GM12878 (cell line): ENCODE data around the gene OPRL1. TPM values are rescaled to one million over a fixed set of nuclear protein-coding genes. Genes with fewer than 3 reads are reported as not detected.

Experiments used
- ATAC-seq: fragments of 200-7000 bp; cut with Tn5 transposase; 3 replicates; pipeline ENCODE4 v1.9.1; 2020; ENCODE audit warnings: mild to moderate bottlenecking, moderate library complexity
- BruUV-seq: library from RNA; stranded (reverse); fragments of 400-500 nt; replicated peaks from 2 replicates; lab custom pipeline; 2021; lab: Mats Ljungman, UMichigan
- CTCF ChIA-PET: fragments of 300-600 bp; sonication (Branson Sonifier 250); formaldehyde crosslinking; extraction: SDS; loops from one replicate; lab custom pipeline; 2021; ENCODE audit warnings: inconsistent platforms; lab: Yijun Ruan, JAX
- POLR2A ChIA-PET: fragments of 350-600 bp; formaldehyde crosslinking; extraction: SDS; loops from one replicate; lab custom pipeline; 2021; ENCODE audit warnings: inconsistent platforms; lab: Charles Lee
- RAD21 ChIA-PET: fragments of 300-600 bp; sonication (Branson Sonifier 250); formaldehyde crosslinking; loops from one replicate; lab custom pipeline; 2023; ENCODE audit warnings: antibody characterized with exemption; ENCODE audit not compliant: unreplicated experiment; lab: Charles Lee
- SMC1A ChIA-PET: fragments of 300-600 bp; sonication (Branson Sonifier 250); formaldehyde crosslinking; loops from one replicate; lab custom pipeline; 2023; ENCODE audit not compliant: unreplicated experiment, uncharacterized antibody; lab: Charles Lee
- DNase-seq: peaks from one replicate; pipeline ENCODE4 v3.0.0-alpha.2; 2011; ENCODE audit warnings: low read depth, low spot score
- FAIRE-seq: peaks from 3 replicates; lab custom pipeline; 2011; peaks lifted over from hg19 to GRCh38; lab: Jason Lieb, UNC
- H2AFZ ChIP-seq: 2 replicates; pipeline ENCODE4 v1.6.0; 2011; ENCODE audit warnings: low read depth, low read length, control low read depth; ENCODE audit not compliant: control insufficient read depth
- H3K27ac ChIP-seq: 2 replicates; pipeline ENCODE4 v1.5.1; 2011; ENCODE audit warnings: control low read depth; ENCODE audit not compliant: control insufficient read depth, insufficient read depth
- H3K27me3 ChIP-seq, 2 experiments: replicated peaks in 1 of 2; 2 replicates each; pipeline versions ENCODE4 v1.6.0 to v1.6.1; 2011; ENCODE audit warnings: low read length in 1 of 2; ENCODE audit not compliant: control insufficient read depth in 2 of 2, insufficient read depth in 2 of 2
- H3K36me3 ChIP-seq, 2 experiments: 2 replicates each; pipeline ENCODE4 v1.5.1; 2011; ENCODE audit warnings: low read length in 1 of 2; ENCODE audit not compliant: control insufficient read depth in 2 of 2, insufficient read depth in 2 of 2
- H3K4me1 ChIP-seq: 2 replicates; pipeline ENCODE4 v1.6.1; 2011; ENCODE audit warnings: mild to moderate bottlenecking, low read length, moderate library complexity, mixed read lengths; ENCODE audit not compliant: control insufficient read depth, insufficient read depth
- H3K4me2 ChIP-seq: 2 replicates; pipeline ENCODE4 v1.6.0; 2011; ENCODE audit warnings: control low read depth; ENCODE audit not compliant: control insufficient read depth, insufficient read depth
- H3K4me3 ChIP-seq: fragments of 200-600 bp; sonication (generic); 2 replicates; pipeline ENCODE4 v1.5.1; 2016
- H3K79me2 ChIP-seq: 2 replicates; pipeline ENCODE4 v1.6.0; 2011; ENCODE audit warnings: low read length; ENCODE audit not compliant: control insufficient read depth, insufficient read depth
- H3K9ac ChIP-seq: 2 replicates; pipeline ENCODE4 v1.8.0; 2011; ENCODE audit warnings: low read length, control low read depth, mixed read lengths; ENCODE audit not compliant: control insufficient read depth, insufficient read depth
- H3K9me3 ChIP-seq: replicated peaks from 3 replicates; pipeline ENCODE4 v1.5.1; 2011; ENCODE audit warnings: mild to moderate bottlenecking, low read length; ENCODE audit not compliant: control insufficient read depth, insufficient read depth
- H4K20me1 ChIP-seq: 2 replicates; pipeline ENCODE4 v1.6.0; 2011; ENCODE audit not compliant: control insufficient read depth, insufficient read depth
- CHD2 ChIP-seq: IDR thresholded peaks from 2 replicates; pipeline ENCODE4 v1.6.1; 2011; ENCODE audit warnings: low read depth, low read length, improper control_type of control experiment, borderline replicate concordance
- EP300 ChIP-seq, 2 experiments: fragments of 150-350 bp in 1 of 2; IDR thresholded peaks; 2 replicates each; pipeline ENCODE4 v1.6.1; 2011 to 2012; ENCODE audit warnings: low read depth in 2 of 2, low read length in 2 of 2, borderline replicate concordance in 1 of 2, improper control_type of control experiment in 1 of 2, inconsistent platforms in 1 of 2; ENCODE audit not compliant: control insufficient read depth in 1 of 2
- KLF5 ChIP-seq: fragments of 450-650 bp; IDR thresholded peaks from 2 replicates; pipeline ENCODE4 v1.6.1; 2014; ENCODE audit warnings: mild to moderate bottlenecking; ENCODE audit not compliant: partially characterized antibody
- MYC ChIP-seq: IDR thresholded peaks from 2 replicates; pipeline ENCODE4 v1.6.1; 2011; ENCODE audit warnings: mild to moderate bottlenecking, low read length, moderate library complexity, inconsistent platforms; ENCODE audit not compliant: insufficient read depth, insufficient replicate concordance, insufficient read length, severe bottlenecking
- NR2F1 ChIP-seq: fragments of 450-650 bp; conservative IDR thresholded peaks from 2 replicates; pipeline ENCODE4 v1.6.1; 2017; ENCODE audit warnings: mild to moderate bottlenecking
- YBX1 ChIP-seq: fragments of 450-650 bp; IDR thresholded peaks from 2 replicates; pipeline ENCODE4 v1.6.1; 2016; ENCODE audit warnings: antibody characterized with exemption
- ZNF622 ChIP-seq: fragments of 450-650 bp; IDR thresholded peaks from 2 replicates; pipeline ENCODE4 v1.6.1; 2017; ENCODE audit warnings: mild to moderate bottlenecking, inconsistent platforms
- ZZZ3 ChIP-seq: IDR thresholded peaks from 2 replicates; pipeline ENCODE4 v1.6.1; 2011; ENCODE audit warnings: low read depth; ENCODE audit not compliant: control insufficient read depth, insufficient read length
- WGBS: methylation state at CpG from one replicate; pipeline ENCODE4 v1.1.6; 2016; ENCODE audit warnings: low lambda C conversion rate; ENCODE audit not compliant: insufficient replicate concordance, insufficient coverage; ENCODE audit errors: missing lambda C conversion rate; 5-methylcytosine and 5-hydroxymethylcytosine counted together
- in situ Hi-C: fragments of 300-500 bp; cut with MboI; formaldehyde crosslinking; loops from 9 replicates; pipeline ENCODE4 v1.14.3; 2018; ENCODE audit warnings: mixed read lengths
- intact Hi-C: fragments of 100-400 bp; cut with micrococcal nuclease; formaldehyde crosslinking; loops from one replicate; pipeline ENCODE4 v1.14.2; 2022; ENCODE audit not compliant: unreplicated experiment
- polyA plus RNA-seq, 11 experiments: library from polyadenylated mRNA; depleted of rRNA in 4 of 11; unstranded in 6 of 11; stranded (reverse) in 5 of 11; fragments of >200 nt; fragmentation: Nextera tagmentation in 4 of 11; fragmentation: Illumina TruSeq in 1 of 11; extraction: Ambion mirVana in 4 of 11; extraction: Trizol in 1 of 11; gene quantifications; 1 replicate in 1 of 11; 2 replicates in 10 of 11; pipeline versions ENCODE4 v1.2.1 to v1.2.3, GENCODE V29; 2011 to 2016; ENCODE audit warnings: inconsistent platforms in 2 of 11, missing spikeins in 2 of 11, low read depth in 1 of 11
- total RNA-seq, 4 experiments: library from RNA; depleted of rRNA in 3 of 4; stranded (reverse); fragments of >200 nt in 3 of 4; fragmentation: Illumina TruSeq in 1 of 4; extraction: Trizol in 1 of 4; gene quantifications; 2 replicates each; pipeline versions ENCODE4 v1.2.1 to v1.2.3, GENCODE V29; 2013 to 2021
- TF ChIP-seq, protein P1 (sequence below): fragments of 450-650 bp; IDR thresholded peaks from 2 replicates; pipeline ENCODE4 v1.6.1; 2016; ENCODE audit warnings: mild to moderate bottlenecking
- TF ChIP-seq, protein P2 (sequence below): fragments of 450-650 bp; IDR thresholded peaks from 2 replicates; pipeline ENCODE4 v1.6.1; 2017; ENCODE audit warnings: low read depth, mild to moderate bottlenecking, moderate library complexity
- TF ChIP-seq, protein P3 (sequence below): fragments of 450-650 bp; IDR thresholded peaks from 2 replicates; pipeline ENCODE4 v1.6.1; 2017; ENCODE audit warnings: mild to moderate bottlenecking, moderate library complexity

The OPRL1 gene
- total and polyA plus RNA-seq, 10 of the 15 experiments (the other 5 are each of a cell fraction or from before 2014, with no cell fraction given) = 0.04 to 0.41 (median 0.24) TPM; not detected in 1

DNA sequence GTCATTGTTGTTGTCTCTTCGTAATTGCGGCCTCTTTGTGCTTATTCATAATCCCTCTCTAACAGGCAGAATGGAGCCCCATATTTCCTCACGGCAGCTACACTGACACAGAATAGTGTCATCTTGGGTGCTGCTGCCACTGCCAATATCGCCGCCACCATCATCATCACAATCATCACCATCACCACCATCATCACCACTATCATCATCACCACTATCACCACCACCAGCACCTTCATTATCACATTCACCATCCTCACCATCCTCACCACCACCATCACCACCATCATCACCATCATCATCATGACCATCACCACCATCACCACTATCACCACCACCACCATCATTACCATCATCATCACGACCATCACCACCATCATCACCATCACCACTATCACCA, 16.7 kb downstream of the OPRL1 start (continued):
- TF ChIP-seq, protein P1, sequence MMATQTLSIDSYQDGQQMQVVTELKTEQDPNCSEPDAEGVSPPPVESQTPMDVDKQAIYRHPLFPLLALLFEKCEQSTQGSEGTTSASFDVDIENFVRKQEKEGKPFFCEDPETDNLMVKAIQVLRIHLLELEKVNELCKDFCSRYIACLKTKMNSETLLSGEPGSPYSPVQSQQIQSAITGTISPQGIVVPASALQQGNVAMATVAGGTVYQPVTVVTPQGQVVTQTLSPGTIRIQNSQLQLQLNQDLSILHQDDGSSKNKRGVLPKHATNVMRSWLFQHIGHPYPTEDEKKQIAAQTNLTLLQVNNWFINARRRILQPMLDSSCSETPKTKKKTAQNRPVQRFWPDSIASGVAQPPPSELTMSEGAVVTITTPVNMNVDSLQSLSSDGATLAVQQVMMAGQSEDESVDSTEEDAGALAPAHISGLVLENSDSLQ = no peak
- TF ChIP-seq, all 136 proteins: peak for 0

DNA sequence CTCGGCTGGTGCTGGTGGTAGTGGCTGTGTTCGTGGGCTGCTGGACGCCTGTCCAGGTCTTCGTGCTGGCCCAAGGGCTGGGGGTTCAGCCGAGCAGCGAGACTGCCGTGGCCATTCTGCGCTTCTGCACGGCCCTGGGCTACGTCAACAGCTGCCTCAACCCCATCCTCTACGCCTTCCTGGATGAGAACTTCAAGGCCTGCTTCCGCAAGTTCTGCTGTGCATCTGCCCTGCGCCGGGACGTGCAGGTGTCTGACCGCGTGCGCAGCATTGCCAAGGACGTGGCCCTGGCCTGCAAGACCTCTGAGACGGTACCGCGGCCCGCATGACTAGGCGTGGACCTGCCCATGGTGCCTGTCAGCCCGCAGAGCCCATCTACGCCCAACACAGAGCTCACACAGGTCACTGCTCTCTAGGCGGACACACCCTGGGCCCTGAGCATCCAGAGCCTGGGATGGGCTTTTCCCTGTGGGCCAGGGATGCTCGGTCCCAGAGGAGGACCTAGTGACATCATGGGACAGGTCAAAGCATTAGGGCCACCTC, 18.7 kb downstream of the OPRL1 start:
- no peaks in the 10 kb centered on the region for H3K79me2 ChIP-seq
- H4K20me1 ChIP-seq = no peaks in the 10 kb centered on the region
- no peak overlapping the region for H3K9ac ChIP-seq
- peaks cover 4 to 11% of the 10 kb centered on the region in 2 experiments; a peak in 3 of 4 replicates for H3K27me3 ChIP-seq
- in situ Hi-C loops (no loop called here), intact Hi-C loops (no loop called here)
- ChIA-PET SMC1A (no interaction called here), POLR2A (no interaction called here), RAD21 (interaction anchor here (1.1 kb wide), 1 partner anchor 23 kb away, joined by 3 read pairs; no protein-coding TSS in a partner anchor), CTCF (interaction anchor here (1.0 to 2.6 kb wide), 2 partner anchors 15 to 22 kb away, joined by 3 to 7 read pairs; partner anchors contain the start of gene LKAAEAR1)
- no peaks in the 10 kb centered on the region for H3K36me3 ChIP-seq
- 67% methylated on average over 28 of the region's 28 CpGs for WGBS
- peaks cover 16% of the 10 kb centered on the region for H3K4me1 ChIP-seq
- DNase-seq (no peak), ATAC-seq (no peak), FAIRE-seq (no peak)
- no peak overlapping the region for H2AFZ ChIP-seq
- H3K9me3 ChIP-seq = no peaks in the 10 kb centered on the region
- no peak overlapping the region for H3K4me3 ChIP-seq
- no peak overlapping the region for H3K4me2 ChIP-seq
- TF ChIP-seq EP300 (IDR thresholded peaks at IDR 0.05; ENCODE audit: borderline replicate concordance in 1 of 2, control insufficient read depth in 1 of 2, low read depth in 2 of 2, low read length in 2 of 2) = no peak
- no peak for TF ChIP-seq MYC
- no peak for TF ChIP-seq NR2F1
- no peak for TF ChIP-seq CHD2
- no peak for TF ChIP-seq ZZZ3
- TF ChIP-seq, protein P2, sequence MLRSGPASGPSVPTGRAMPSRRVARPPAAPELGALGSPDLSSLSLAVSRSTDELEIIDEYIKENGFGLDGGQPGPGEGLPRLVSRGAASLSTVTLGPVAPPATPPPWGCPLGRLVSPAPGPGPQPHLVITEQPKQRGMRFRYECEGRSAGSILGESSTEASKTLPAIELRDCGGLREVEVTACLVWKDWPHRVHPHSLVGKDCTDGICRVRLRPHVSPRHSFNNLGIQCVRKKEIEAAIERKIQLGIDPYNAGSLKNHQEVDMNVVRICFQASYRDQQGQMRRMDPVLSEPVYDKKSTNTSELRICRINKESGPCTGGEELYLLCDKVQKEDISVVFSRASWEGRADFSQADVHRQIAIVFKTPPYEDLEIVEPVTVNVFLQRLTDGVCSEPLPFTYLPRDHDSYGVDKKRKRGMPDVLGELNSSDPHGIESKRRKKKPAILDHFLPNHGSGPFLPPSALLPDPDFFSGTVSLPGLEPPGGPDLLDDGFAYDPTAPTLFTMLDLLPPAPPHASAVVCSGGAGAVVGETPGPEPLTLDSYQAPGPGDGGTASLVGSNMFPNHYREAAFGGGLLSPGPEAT = no peak
- no peak for TF ChIP-seq ZNF622
- TF ChIP-seq, protein P3, sequence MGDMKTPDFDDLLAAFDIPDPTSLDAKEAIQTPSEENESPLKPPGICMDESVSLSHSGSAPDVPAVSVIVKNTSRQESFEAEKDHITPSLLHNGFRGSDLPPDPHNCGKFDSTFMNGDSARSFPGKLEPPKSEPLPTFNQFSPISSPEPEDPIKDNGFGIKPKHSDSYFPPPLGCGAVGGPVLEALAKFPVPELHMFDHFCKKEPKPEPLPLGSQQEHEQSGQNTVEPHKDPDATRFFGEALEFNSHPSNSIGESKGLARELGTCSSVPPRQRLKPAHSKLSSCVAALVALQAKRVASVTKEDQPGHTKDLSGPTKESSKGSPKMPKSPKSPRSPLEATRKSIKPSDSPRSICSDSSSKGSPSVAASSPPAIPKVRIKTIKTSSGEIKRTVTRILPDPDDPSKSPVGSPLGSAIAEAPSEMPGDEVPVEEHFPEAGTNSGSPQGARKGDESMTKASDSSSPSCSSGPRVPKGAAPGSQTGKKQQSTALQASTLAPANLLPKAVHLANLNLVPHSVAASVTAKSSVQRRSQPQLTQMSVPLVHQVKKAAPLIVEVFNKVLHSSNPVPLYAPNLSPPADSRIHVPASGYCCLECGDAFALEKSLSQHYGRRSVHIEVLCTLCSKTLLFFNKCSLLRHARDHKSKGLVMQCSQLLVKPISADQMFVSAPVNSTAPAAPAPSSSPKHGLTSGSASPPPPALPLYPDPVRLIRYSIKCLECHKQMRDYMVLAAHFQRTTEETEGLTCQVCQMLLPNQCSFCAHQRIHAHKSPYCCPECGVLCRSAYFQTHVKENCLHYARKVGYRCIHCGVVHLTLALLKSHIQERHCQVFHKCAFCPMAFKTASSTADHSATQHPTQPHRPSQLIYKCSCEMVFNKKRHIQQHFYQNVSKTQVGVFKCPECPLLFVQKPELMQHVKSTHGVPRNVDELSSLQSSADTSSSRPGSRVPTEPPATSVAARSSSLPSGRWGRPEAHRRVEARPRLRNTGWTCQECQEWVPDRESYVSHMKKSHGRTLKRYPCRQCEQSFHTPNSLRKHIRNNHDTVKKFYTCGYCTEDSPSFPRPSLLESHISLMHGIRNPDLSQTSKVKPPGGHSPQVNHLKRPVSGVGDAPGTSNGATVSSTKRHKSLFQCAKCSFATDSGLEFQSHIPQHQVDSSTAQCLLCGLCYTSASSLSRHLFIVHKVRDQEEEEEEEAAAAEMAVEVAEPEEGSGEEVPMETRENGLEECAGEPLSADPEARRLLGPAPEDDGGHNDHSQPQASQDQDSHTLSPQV = no peak
- TF ChIP-seq KLF5 = no peak
- TF ChIP-seq YBX1 = no peak
- no TSS peak for BruUV-seq
- H3K27ac ChIP-seq = no peak overlapping the region
